H1 (cell line): ENCODE data around the gene HCK. TPM values are rescaled to one million over a fixed set of nuclear protein-coding genes. Genes with fewer than 3 reads are reported as not detected.

ENCODE experiments used
- CTCF ChIA-PET: fragments of 300-600 bp; sonication (Branson Sonifier 250); formaldehyde crosslinking; loops from one replicate; lab custom pipeline; 2021; ENCODE audit not compliant: partially characterized antibody; lab: Charles Lee
- POLR2A ChIA-PET: fragments of 300-600 bp; sonication (Branson Sonifier 250); formaldehyde crosslinking; loops from one replicate; lab custom pipeline; 2021; ENCODE audit warnings: inconsistent platforms; ENCODE audit not compliant: partially characterized antibody; lab: Charles Lee
- DNase-seq, 2 experiments: peaks; one replicate each; pipeline versions ENCODE4 v3.0.0 to v3.0.0-alpha.2; 2010 to 2022; ENCODE audit warnings: low spot score in 2 of 2, low read depth in 1 of 2, mixed read lengths in 1 of 2
- FAIRE-seq: peaks from 2 replicates; lab custom pipeline; 2011; peaks lifted over from hg19 to GRCh38; lab: Jason Lieb, UNC
- H2AFZ ChIP-seq: 2 replicates; pipeline ENCODE4 v1.8.1; 2012; ENCODE audit warnings: low read length, inconsistent platforms
- H2AK5ac ChIP-seq: 2 replicates; pipeline ENCODE4 v1.6.1; 2013; ENCODE audit warnings: low read depth, low read length
- H2BK120ac ChIP-seq: replicated peaks from 2 replicates; pipeline ENCODE3; 2013; ENCODE audit warnings: low read depth, low read length, inconsistent platforms
- H2BK12ac ChIP-seq: 2 replicates; pipeline ENCODE4 v1.6.1; 2013; ENCODE audit warnings: low read depth, low read length
- H2BK15ac ChIP-seq: 2 replicates; pipeline ENCODE4 v1.6.1; 2013; ENCODE audit warnings: low read length
- H2BK20ac ChIP-seq: 2 replicates; pipeline ENCODE4 v1.6.1; 2013; ENCODE audit warnings: low read length
- H2BK5ac ChIP-seq: 2 replicates; pipeline ENCODE4 v1.6.1; 2013; ENCODE audit warnings: low read depth, low read length
- H3K14ac ChIP-seq: 2 replicates; pipeline ENCODE4 v1.6.1; 2013; ENCODE audit warnings: inconsistent platforms; ENCODE audit not compliant: insufficient read length
- H3K18ac ChIP-seq: 2 replicates; pipeline ENCODE4 v1.6.1; 2013; ENCODE audit warnings: low read length; ENCODE audit errors: extremely low read depth
- H3K23ac ChIP-seq: 2 replicates; pipeline ENCODE4 v1.6.1; 2013; ENCODE audit warnings: inconsistent platforms; ENCODE audit not compliant: insufficient read length
- H3K23me2 ChIP-seq: 2 replicates; pipeline ENCODE4 v1.6.1; 2013; ENCODE audit warnings: low read depth, low read length
- H3K27ac ChIP-seq: 2 replicates; pipeline ENCODE4 v1.6.1; 2011; ENCODE audit warnings: low read depth, low read length, inconsistent platforms
- H3K27me3 ChIP-seq, 4 experiments: replicated peaks in 1 of 4; 1 replicate in 1 of 4; 2 replicates in 3 of 4; pipeline versions ENCODE4 v1.6.1 to v1.8.1; 2011 to 2013; ENCODE audit warnings: low read length in 3 of 4, mild to moderate bottlenecking in 3 of 4, inconsistent platforms in 2 of 4, mixed read lengths in 2 of 4, moderate library complexity in 1 of 4; ENCODE audit not compliant: control insufficient read depth in 3 of 4, insufficient read depth in 3 of 4; ENCODE audit errors: extremely low read depth in 1 of 4
- H3K36me3 ChIP-seq, 4 experiments: 2 replicates each; pipeline versions ENCODE4 v1.6.1 to v1.8.1; 2011 to 2013; ENCODE audit warnings: mild to moderate bottlenecking in 4 of 4, low read length in 3 of 4, moderate library complexity in 2 of 4, control low read depth in 1 of 4, inconsistent platforms in 1 of 4; ENCODE audit not compliant: insufficient read depth in 4 of 4, control insufficient read depth in 2 of 4
- H3K4ac ChIP-seq: replicated peaks from 2 replicates; pipeline ENCODE3; 2013; ENCODE audit warnings: low read length, low read depth, mixed read lengths, inconsistent platforms; ENCODE audit not compliant: insufficient read length
- H3K4me1 ChIP-seq, 4 experiments: replicated peaks in 1 of 4; 1 replicate in 1 of 4; 2 replicates in 3 of 4; pipeline versions ENCODE4 v1.6.1 to v1.8.1; 2011 to 2013; ENCODE audit warnings: low read length in 3 of 4, inconsistent platforms in 2 of 4, mixed read lengths in 1 of 4; ENCODE audit not compliant: insufficient read depth in 4 of 4, control insufficient read depth in 3 of 4
- H3K4me2 ChIP-seq, 2 experiments: 2 replicates each; pipeline versions ENCODE4 v1.6.1 to v1.8.1; 2011 to 2013; ENCODE audit warnings: low read depth in 2 of 2, low read length in 2 of 2, control low read depth in 1 of 2, inconsistent platforms in 1 of 2, mild to moderate bottlenecking in 1 of 2; ENCODE audit not compliant: insufficient read depth in 1 of 2
- H3K4me3 ChIP-seq, 4 experiments: fragments of 200-600, 300-600 bp in 1 of 4; sonication (generic), shearing (Covaris generic), sonication (Bioruptor Twin) in 1 of 4; 2 replicates each; pipeline versions ENCODE4 v1.5.1 to v1.8.1; 2011 to 2016; ENCODE audit warnings: low read length in 4 of 4, low read depth in 3 of 4, control low read depth in 2 of 4, inconsistent platforms in 2 of 4, mild to moderate bottlenecking in 2 of 4, mixed read lengths in 1 of 4, moderate library complexity in 1 of 4; ENCODE audit not compliant: insufficient read depth in 2 of 4; ENCODE audit errors: extremely low read depth in 1 of 4
- H3K56ac ChIP-seq: replicated peaks from 2 replicates; pipeline ENCODE3; 2013; ENCODE audit warnings: low read depth, mild to moderate bottlenecking, mixed read lengths, low read length, inconsistent platforms; ENCODE audit not compliant: insufficient read length
- H3K79me1 ChIP-seq: 2 replicates; pipeline ENCODE4 v1.6.1; 2013; ENCODE audit warnings: low read depth, low read length, control low read depth
- H3K79me2 ChIP-seq, 2 experiments: 2 replicates each; pipeline versions ENCODE4 v1.6.1 to v1.8.1; 2012 to 2013; ENCODE audit warnings: low read length in 2 of 2, mild to moderate bottlenecking in 2 of 2, inconsistent platforms in 1 of 2; ENCODE audit not compliant: insufficient read depth in 2 of 2, control insufficient read depth in 1 of 2
- H3K9ac ChIP-seq, 4 experiments: replicated peaks in 1 of 4; 1 replicate in 1 of 4; 2 replicates in 3 of 4; pipeline versions ENCODE4 v1.6.1 to v1.8.1; 2011 to 2013; ENCODE audit warnings: low read depth in 3 of 4, low read length in 3 of 4, control low read depth in 2 of 4, mild to moderate bottlenecking in 2 of 4, moderate library complexity in 2 of 4, inconsistent platforms in 1 of 4; ENCODE audit errors: extremely low read depth in 1 of 4
- H3K9me3 ChIP-seq, 2 experiments: 2 replicates each; pipeline versions ENCODE4 v1.6.1 to v1.8.1; 2012 to 2013; ENCODE audit warnings: mild to moderate bottlenecking in 2 of 2, moderate library complexity in 2 of 2, control low read depth in 1 of 2, inconsistent platforms in 1 of 2, low read depth in 1 of 2, low read length in 1 of 2, mixed read lengths in 1 of 2; ENCODE audit not compliant: insufficient read depth in 2 of 2
- H4K20me1 ChIP-seq, 2 experiments: replicated peaks in 1 of 2; 2 replicates each; pipeline versions ENCODE3 to v1.8.1; 2011 to 2013; ENCODE audit warnings: inconsistent platforms in 2 of 2, low read length in 2 of 2, mild to moderate bottlenecking in 1 of 2; ENCODE audit not compliant: insufficient read depth in 2 of 2, control insufficient read depth in 1 of 2
- H4K5ac ChIP-seq: 2 replicates; pipeline ENCODE4 v1.6.1; 2013; ENCODE audit warnings: low read length, low read depth, mixed read lengths, inconsistent platforms; ENCODE audit not compliant: insufficient read length
- H4K8ac ChIP-seq: 2 replicates; pipeline ENCODE4 v1.8.0; 2013; ENCODE audit warnings: mild to moderate bottlenecking, moderate library complexity, low read length, inconsistent platforms; ENCODE audit not compliant: insufficient read depth; ENCODE audit errors: extremely low read depth
- H4K91ac ChIP-seq: replicated peaks from 2 replicates; pipeline ENCODE3; 2013; ENCODE audit warnings: low read length, mixed read lengths, inconsistent platforms; ENCODE audit not compliant: insufficient read length
- CTBP2 ChIP-seq: IDR thresholded peaks from 2 replicates; pipeline ENCODE4 v1.7.0; 2011; ENCODE audit warnings: borderline replicate concordance, mild to moderate bottlenecking, moderate library complexity, mixed read lengths, low read length; ENCODE audit not compliant: insufficient read depth, insufficient read length
- FOSL1 ChIP-seq: IDR thresholded peaks from 2 replicates; pipeline ENCODE4 v1.6.1; 2011; ENCODE audit warnings: mild to moderate bottlenecking, low read depth, low read length, moderate library complexity; ENCODE audit not compliant: insufficient read depth
- JUN ChIP-seq: IDR thresholded peaks from 2 replicates; pipeline ENCODE4 v1.6.1; 2011; ENCODE audit warnings: low read depth, mild to moderate bottlenecking, improper control_type of control experiment, low read length
- MAFK ChIP-seq: IDR thresholded peaks from 2 replicates; pipeline ENCODE4 v1.6.1; 2012; ENCODE audit warnings: low read depth, mild to moderate bottlenecking, improper control_type of control experiment, low read length
- POU5F1 ChIP-seq: IDR thresholded peaks from 2 replicates; pipeline ENCODE4 v1.6.1; 2011; ENCODE audit warnings: low read depth, mild to moderate bottlenecking, low read length, moderate library complexity
- RBBP5 ChIP-seq: IDR thresholded peaks from 2 replicates; pipeline ENCODE4 v1.7.1; 2012; ENCODE audit warnings: low read depth, mild to moderate bottlenecking, inconsistent platforms, low read length, moderate library complexity, borderline replicate concordance
- SAP30 ChIP-seq: fragments of 300-600 bp; sonication (generic); IDR thresholded peaks from 2 replicates; pipeline ENCODE4 v1.7.1; 2012; ENCODE audit warnings: low read length, moderate library complexity, mild to moderate bottlenecking, inconsistent platforms; ENCODE audit not compliant: insufficient read depth, insufficient replicate concordance
- WGBS, 2 experiments: shearing (Covaris generic) in 1 of 2; methylation state at CpG; one replicate each; pipeline versions ENCODE4 v1.1.6 to v1.1.7; 2013 to 2015; ENCODE audit warnings: low lambda C conversion rate in 2 of 2, mixed read lengths in 2 of 2, inconsistent platforms in 1 of 2, low coverage in 1 of 2, missing lambda C conversion rate in 1 of 2; ENCODE audit not compliant: insufficient replicate concordance in 2 of 2, insufficient coverage in 1 of 2, insufficient read length in 1 of 2; ENCODE audit errors: extremely low coverage in 1 of 2, missing lambda C conversion rate in 1 of 2; 5-methylcytosine and 5-hydroxymethylcytosine counted together
- polyA plus RNA-seq, 7 experiments: library from polyadenylated mRNA; depleted of rRNA in 3 of 7; stranded (reverse) in 5 of 7; unstranded in 2 of 7; fragments of >200 nt in 5 of 7; fragments of 200-250 nt in 2 of 7; gene quantifications; 1 replicate in 5 of 7; 2 replicates in 1 of 7; 4 replicates in 1 of 7; pipeline versions ENCODE4 v1.2.1 to v1.2.3, GENCODE V29; 2011 to 2013; ENCODE audit warnings: missing spikeins in 2 of 7, mixed read lengths in 2 of 7
- total RNA-seq: library from RNA; stranded (reverse); fragmentation: NEBNext Ultra II Directional; extraction: Animal tissue kit (Norgen Biotek cat#: 25700); gene quantifications from 2 replicates; pipeline ENCODE4 v1.2.1, GENCODE V29; 2021

The HCK gene
- total and polyA plus RNA-seq, 2 of the 8 experiments (the other 6 are each of a cell fraction or from before 2014, with no cell fraction given), result 0.37 to 4.3 TPM

- Histone ChIP-seq H3K4ac (peak overlapping the region; percentile 17), H3K27ac (no peak overlapping the region), H3K23ac (no peak overlapping the region), H3K27me3 (no peaks in the 10 kb centered on the region; a peak in 1 of 7 replicates), H3K18ac (peak overlapping the region; percentile 88), H4K91ac (peak overlapping the region; percentile 37), H3K14ac (no peak overlapping the region), H4K5ac (peak overlapping the region; percentile 8), H3K56ac (no peak overlapping the region), H3K79me1 (no peaks in the 10 kb centered on the region), H3K23me2 (no peaks in the 10 kb centered on the region), H2BK120ac (peak overlapping the region; percentile 0), H2BK20ac (peak overlapping the region; percentile 100), H4K8ac (no peak overlapping the region), H2BK5ac (peak overlapping the region; percentile 0; the same call in 1 of the 2 replicates), H3K4me1 (peaks cover 17 to 26% (median 24%) of the 10 kb centered on the region in 4 experiments), H3K36me3 (no peaks in the 10 kb centered on the region; a peak in 1 of 8 replicates), H4K20me1 (no peaks in the 10 kb centered on the region), H3K4me2 (no peak overlapping the region), H2BK12ac (peak overlapping the region; percentile 76; the same call in 1 of the 2 replicates), H2AFZ (no peak overlapping the region), H3K9me3 (peaks cover 4 to 7% of the 10 kb centered on the region in 2 experiments; a peak in 3 of 4 replicates), H3K4me3 (no peak overlapping the region), H2BK15ac (0 out of 2 replicates have a peak overlapping the region, but pooled peaks have one; percentile 77), H2AK5ac (no peak overlapping the region), H3K79me2 (no peaks in the 10 kb centered on the region), H3K9ac (no peak overlapping the region; a peak in 1 of 7 replicates)
- ChIA-PET POLR2A (no interaction called here), CTCF (interaction anchor here (1.3 to 11.9 kb wide), 6 partner anchors 9 to 236 kb away, joined by 3 to 176 read pairs (median 6); no protein-coding TSS in a partner anchor)
- TF ChIP-seq POU5F1, result no peak
- no peak for TF ChIP-seq SAP30
- no peak for TF ChIP-seq FOSL1
- TF ChIP-seq CTBP2, result no peak
- no peak for TF ChIP-seq MAFK
- TF ChIP-seq RBBP5, result no peak
- TF ChIP-seq JUN, result no peak
- FAIRE-seq (peak; percentile 24), DNase-seq (no peak)
- WGBS, 2 experiments, result 96% methylated on average over 3 of the region's 3 CpGs; no CpG with 5 or more reads in 1 of the 2 experiments
Measured at GRCh38 chr20:32088759-32089158, 36.7 kb downstream of the HCK start.
